GM12864 (cell line): ENCODE data around the gene ATP6V1G2.
"Not testable (repeated sequence)": the region's sequence is repeated elsewhere in the genome, so short reads cannot be mapped to it uniquely, and the experiment has no call there.

Experiments
- DNase-seq: peaks from one replicate; pipeline ENCODE4 v3.0.0-alpha.2; 2011; ENCODE audit warnings: low read depth
- H3K4me3 ChIP-seq: 2 replicates; pipeline ENCODE4 v1.5.1; 2011; ENCODE audit warnings: mild to moderate bottlenecking, low read depth, low read length, control low read depth
- CTCF ChIP-seq: IDR thresholded peaks from 2 replicates; pipeline ENCODE4 v1.5.1; 2011; ENCODE audit warnings: low read depth, mild to moderate bottlenecking, moderate library complexity, low read length, control low read depth, inconsistent platforms; ENCODE audit errors: missing control alignments

Gene ATP6V1G2

GRCh38 chr6:31498748-31499147, 47.7 kb downstream of the ATP6V1G2 start:
- no peak for TF ChIP-seq CTCF
- H3K4me3 ChIP-seq: peak overlapping the region; percentile 70
- no peak for DNase-seq

GRCh38 chr6:31497531-31498476, 48.6 kb downstream of the ATP6V1G2 start, which contains the start of gene MICB:
Gene MICB (plus strand): TSS chr6:31498145. CDS start chr6:31498194, 49 bp downstream.
- peak within 1 kb of the TSS; percentile 70 for H3K4me3 ChIP-seq
- no peak for TF ChIP-seq CTCF
- peak; percentile 56 for DNase-seq

- DNase-seq: not testable (repeated sequence)
- peak overlapping the region; percentile 70 for H3K4me3 ChIP-seq
Observed at GRCh38 chr6:31496826-31497225, 49.6 kb downstream of the ATP6V1G2 start.

- peak overlapping the region; percentile 70 for H3K4me3 ChIP-seq
- no peak for TF ChIP-seq CTCF
- no peak for DNase-seq
Observed at GRCh38 chr6:31495580-31495979, 50.8 kb downstream of the ATP6V1G2 start.
